Neural cell (in vitro differentiated cells): ENCODE results near the gene FOXD4.
"Not testable (repeated sequence)": the region's sequence is repeated elsewhere in the genome, so short reads cannot be mapped to it uniquely, and the experiment has no call there.

Experiments
- CTCF ChIP-seq: fragments of 450-650 bp; IDR thresholded peaks from 2 replicates; pipeline ENCODE4 v1.5.1; 2014; ENCODE audit warnings: antibody characterized with exemption, mild to moderate bottlenecking, moderate library complexity; ENCODE audit not compliant: poor library complexity, severe bottlenecking
- EP300 ChIP-seq: fragments of 450-650 bp; conservative IDR thresholded peaks from 2 replicates; pipeline ENCODE4 v1.6.1; 2014; ENCODE audit warnings: antibody characterized with exemption, mild to moderate bottlenecking, moderate library complexity; ENCODE audit not compliant: poor library complexity, severe bottlenecking
- EZH2 ChIP-seq: fragments of 200-600, 300-800 bp; shearing (Covaris generic), sonication (generic); IDR thresholded peaks from 2 replicates; pipeline ENCODE4 v1.6.1; 2014; ENCODE audit warnings: antibody characterized with exemption, low read length, borderline replicate concordance, mild to moderate bottlenecking; ENCODE audit not compliant: insufficient read depth, poor library complexity, severe bottlenecking
- POLR2AphosphoS5 ChIP-seq: IDR thresholded peaks from 2 replicates; pipeline ENCODE4 v1.6.1; 2012
- REST ChIP-seq: IDR thresholded peaks from 2 replicates; pipeline ENCODE4 v1.6.1; 2012; ENCODE audit warnings: borderline replicate concordance
- SMC3 ChIP-seq: fragments of 450-650 bp; conservative IDR thresholded peaks from 2 replicates; pipeline ENCODE4 v1.6.1; 2014; ENCODE audit warnings: antibody characterized with exemption, mild to moderate bottlenecking, moderate library complexity; ENCODE audit not compliant: poor library complexity
- TAF1 ChIP-seq: IDR thresholded peaks from 2 replicates; pipeline ENCODE4 v1.6.1; 2012; ENCODE audit warnings: low read depth

- not testable (repeated sequence) for TF ChIP-seq EZH2, TAF1, CTCF, EP300, POLR2AphosphoS5, SMC3, REST
Observed at GRCh38 chr9:94992-95391, 23.2 kb downstream of the FOXD4 start.
